Breast epithelium (tissue), 4 donors: ENCODE data around the gene RGS16. TPM values are rescaled to one million over a fixed set of nuclear protein-coding genes. Genes with fewer than 3 reads are reported as not detected.

Experiments
- DNase-seq, 2 donors: peaks; one replicate each; pipeline ENCODE4 v3.0.0-alpha.2; 2019; ENCODE audit warnings: low spot score in 2 of 2
- H3K27ac ChIP-seq, 2 donors: fragments of 200-600 bp; sonication (generic) in 1 of 2; one replicate each; pipeline ENCODE4 v1.5.1; 2016 to 2019; ENCODE audit warnings: mild to moderate bottlenecking in 1 of 2
- H3K27me3 ChIP-seq, 2 donors: fragments of 200-600 bp; sonication (generic) in 1 of 2; one replicate each; pipeline versions ENCODE4 v1.5.1 to v1.6.0; 2017 to 2019; ENCODE audit warnings: control low read depth in 1 of 2, mild to moderate bottlenecking in 1 of 2
- H3K36me3 ChIP-seq: fragments of 200-600 bp; one replicate; pipeline ENCODE4 v1.5.1; 2019
- H3K4me1 ChIP-seq, 2 donors: fragments of 200-600 bp; sonication (generic); one replicate each; pipeline ENCODE4 v1.5.1; 2016 to 2019; ENCODE audit warnings: control low read depth in 1 of 2
- H3K4me3 ChIP-seq, 3 donors: fragments of 200-600 bp; sonication (generic); 1 replicate in 2 of 3; 2 replicates in 1 of 3; pipeline ENCODE4 v1.5.1; 2016 to 2019; ENCODE audit warnings: mild to moderate bottlenecking in 3 of 3, moderate library complexity in 2 of 3
- H3K9me3 ChIP-seq, 2 donors: fragments of 200-600 bp; sonication (generic) in 1 of 2; one replicate each; pipeline ENCODE4 v1.5.1; 2016 to 2019; ENCODE audit warnings: control low read depth in 1 of 2
- POLR2A ChIP-seq: fragments of 450-650 bp; IDR thresholded peaks from one replicate; pipeline ENCODE4 v1.6.1; 2016; ENCODE audit warnings: antibody characterized with exemption, mild to moderate bottlenecking, moderate library complexity
- POLR2AphosphoS5 ChIP-seq, 3 donors: sonication (generic); formaldehyde crosslinking; IDR thresholded peaks; one replicate each; pipeline ENCODE4 v1.6.1; 2017; ENCODE audit warnings: antibody characterized with exemption in 3 of 3
- intact Hi-C: fragments of 100-400 bp; cut with DNase I; formaldehyde crosslinking; loops from one replicate; pipeline ENCODE4 v1.15.1; 2023; ENCODE audit warnings: low total_unique reads
- total RNA-seq, 3 donors: library from RNA; depleted of rRNA; stranded (reverse); fragments of >200 nt; gene quantifications; one replicate each; pipeline ENCODE4 v1.1.0, GENCODE V29; 2016
- TF ChIP-seq, protein P1 (sequence below), 3 donors: fragments of 450-650 bp; IDR thresholded peaks; one replicate each; pipeline ENCODE4 v1.5.1; 2016 to 2017; ENCODE audit warnings: antibody characterized with exemption in 3 of 3, mild to moderate bottlenecking in 3 of 3, moderate library complexity in 3 of 3

The RGS16 gene
- total RNA-seq, 3 donors from 2014 or later, result 1.3 to 6.3 (median 2.3) TPM

DNA sequence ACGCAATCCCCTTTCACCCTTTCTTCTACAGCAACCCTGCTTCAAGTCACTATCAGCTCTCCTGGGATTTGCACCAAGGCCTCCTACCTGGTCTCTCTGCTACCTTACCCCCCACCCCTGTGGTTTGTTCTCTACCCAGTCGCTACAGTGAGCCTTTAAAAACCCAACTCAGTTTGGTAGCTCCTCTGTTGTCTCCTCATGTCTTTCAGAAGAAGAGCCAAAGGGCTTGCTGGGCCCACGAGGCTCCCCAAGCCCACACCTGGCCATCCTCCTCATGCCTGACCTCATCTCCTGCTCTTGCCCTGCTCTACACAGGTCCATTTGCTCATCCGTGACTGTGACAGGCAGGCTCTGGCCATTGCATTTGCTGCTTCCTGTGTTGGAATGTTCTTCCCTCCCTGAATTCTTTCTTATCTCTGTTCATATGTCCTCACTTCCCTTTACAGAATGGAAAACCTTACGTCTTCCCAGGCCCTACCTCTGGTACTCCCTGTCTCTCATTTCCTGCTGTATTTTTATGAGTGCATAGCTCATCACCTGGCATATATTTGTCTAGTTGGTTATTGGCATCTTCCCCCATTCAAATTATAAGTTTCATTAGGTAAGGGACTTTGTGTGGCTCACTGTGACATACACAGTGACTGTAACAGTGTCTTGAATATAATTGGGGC, 3.3 kb downstream of the RGS16 start:
- TF ChIP-seq POLR2AphosphoS5 (IDR thresholded peaks at IDR 0.05), result no peak
- no peaks in the 10 kb centered on the region for H3K36me3 ChIP-seq
- H3K27ac ChIP-seq, result peak overlapping the region in 1 of 2 donors; percentile 69
- intact Hi-C loops, result loop anchor here (5.0 kb wide), 1 partner anchor 181 kb away; no protein-coding TSS in a partner anchor
- no peak overlapping the region for H3K4me3 ChIP-seq
- H3K4me1 ChIP-seq, result peaks cover 0 to 16% of the 10 kb centered on the region in 2 donors
- H3K9me3 ChIP-seq, result no peaks in the 10 kb centered on the region
- H3K27me3 ChIP-seq, result no peaks in the 10 kb centered on the region
- DNase-seq, result no peak

DNA sequence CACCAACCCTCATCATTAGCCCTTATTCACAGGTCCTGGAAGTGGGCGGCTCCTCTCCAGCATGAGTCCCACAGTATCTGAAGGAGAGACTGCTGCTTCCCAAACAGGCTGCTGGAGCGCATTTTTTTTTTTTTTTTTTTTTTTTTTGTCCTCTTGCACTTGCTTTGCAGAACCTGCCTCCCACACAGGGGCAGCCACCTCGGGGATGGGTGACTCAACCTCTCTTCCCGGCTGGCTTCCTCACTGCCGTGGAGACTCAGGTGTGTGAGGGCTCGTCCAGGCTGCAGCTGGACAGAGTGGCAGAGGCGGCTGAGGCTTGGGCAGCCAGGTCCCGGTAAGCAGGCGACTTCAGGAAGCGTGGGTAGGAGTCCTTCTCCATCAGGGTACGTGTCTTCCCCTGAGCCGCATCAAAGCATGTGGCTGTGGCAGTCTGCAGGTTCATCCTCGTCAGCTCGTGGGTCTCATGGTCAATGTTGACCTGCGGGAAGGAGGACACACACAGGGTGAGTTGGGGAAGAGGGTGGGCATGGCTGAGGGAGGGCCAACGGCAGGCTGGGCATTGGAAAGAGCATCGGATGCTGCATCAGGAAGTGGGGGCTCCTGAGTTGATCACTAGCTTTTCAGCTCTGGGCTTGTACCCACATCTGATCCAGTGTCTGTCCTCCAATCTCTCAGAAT, 4.0 kb downstream of the RGS16 start:
- TF ChIP-seq, protein P1, sequence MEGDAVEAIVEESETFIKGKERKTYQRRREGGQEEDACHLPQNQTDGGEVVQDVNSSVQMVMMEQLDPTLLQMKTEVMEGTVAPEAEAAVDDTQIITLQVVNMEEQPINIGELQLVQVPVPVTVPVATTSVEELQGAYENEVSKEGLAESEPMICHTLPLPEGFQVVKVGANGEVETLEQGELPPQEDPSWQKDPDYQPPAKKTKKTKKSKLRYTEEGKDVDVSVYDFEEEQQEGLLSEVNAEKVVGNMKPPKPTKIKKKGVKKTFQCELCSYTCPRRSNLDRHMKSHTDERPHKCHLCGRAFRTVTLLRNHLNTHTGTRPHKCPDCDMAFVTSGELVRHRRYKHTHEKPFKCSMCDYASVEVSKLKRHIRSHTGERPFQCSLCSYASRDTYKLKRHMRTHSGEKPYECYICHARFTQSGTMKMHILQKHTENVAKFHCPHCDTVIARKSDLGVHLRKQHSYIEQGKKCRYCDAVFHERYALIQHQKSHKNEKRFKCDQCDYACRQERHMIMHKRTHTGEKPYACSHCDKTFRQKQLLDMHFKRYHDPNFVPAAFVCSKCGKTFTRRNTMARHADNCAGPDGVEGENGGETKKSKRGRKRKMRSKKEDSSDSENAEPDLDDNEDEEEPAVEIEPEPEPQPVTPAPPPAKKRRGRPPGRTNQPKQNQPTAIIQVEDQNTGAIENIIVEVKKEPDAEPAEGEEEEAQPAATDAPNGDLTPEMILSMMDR (IDR thresholded peaks at IDR 0.05), result no peak
- no peak for TF ChIP-seq POLR2A
- TF ChIP-seq POLR2AphosphoS5 (IDR thresholded peaks at IDR 0.05), result no peak
- DNase-seq, result no peak
- Histone ChIP-seq H3K36me3 (no peaks in the 10 kb centered on the region), H3K9me3 (no peaks in the 10 kb centered on the region), H3K27ac (no peak overlapping the region), H3K4me1 (peaks cover 0 to 16% of the 10 kb centered on the region in 2 donors), H3K4me3 (no peak overlapping the region), H3K27me3 (no peaks in the 10 kb centered on the region)
- intact Hi-C loops, result loop anchor here (5.0 kb wide), 1 partner anchor 182 kb away; no protein-coding TSS in a partner anchor

DNA sequence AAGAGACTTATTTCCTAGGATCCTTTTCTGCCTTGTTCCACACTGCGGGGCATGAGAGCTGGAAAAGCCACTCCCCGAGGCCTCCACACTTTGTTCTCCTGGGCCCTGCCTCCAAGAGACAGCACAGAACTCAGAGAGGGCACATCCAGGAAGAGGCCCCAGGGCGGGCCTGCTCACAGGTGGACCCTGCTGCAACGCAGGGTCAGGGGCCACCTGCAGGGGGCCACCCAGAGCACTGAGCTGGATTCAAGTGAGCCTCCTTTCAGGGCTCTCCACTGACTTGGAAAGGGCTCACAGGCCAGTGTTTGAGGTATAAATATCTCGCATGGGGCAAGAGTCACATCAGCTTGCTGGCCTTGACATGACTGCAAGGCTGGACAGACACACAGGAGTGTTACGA, 4.8 kb downstream of the RGS16 start:
- intact Hi-C loops, result loop anchor here (10.0 kb wide), 1 partner anchor 515 kb away; no protein-coding TSS in a partner anchor
- H3K27me3 ChIP-seq, result no peaks in the 10 kb centered on the region
- no peak for DNase-seq
- H3K27ac ChIP-seq, result peak overlapping the region; percentile 18 to 34
- TF ChIP-seq, protein P1 (IDR thresholded peaks at IDR 0.05), result no peak
- TF ChIP-seq POLR2AphosphoS5 (IDR thresholded peaks at IDR 0.05) (no peak), POLR2A (no peak)
- H3K4me3 ChIP-seq, result no peak overlapping the region
- H3K36me3 ChIP-seq, result no peaks in the 10 kb centered on the region
- H3K9me3 ChIP-seq, result no peaks in the 10 kb centered on the region
- H3K4me1 ChIP-seq, result peaks cover 0 to 16% of the 10 kb centered on the region in 2 donors

DNA sequence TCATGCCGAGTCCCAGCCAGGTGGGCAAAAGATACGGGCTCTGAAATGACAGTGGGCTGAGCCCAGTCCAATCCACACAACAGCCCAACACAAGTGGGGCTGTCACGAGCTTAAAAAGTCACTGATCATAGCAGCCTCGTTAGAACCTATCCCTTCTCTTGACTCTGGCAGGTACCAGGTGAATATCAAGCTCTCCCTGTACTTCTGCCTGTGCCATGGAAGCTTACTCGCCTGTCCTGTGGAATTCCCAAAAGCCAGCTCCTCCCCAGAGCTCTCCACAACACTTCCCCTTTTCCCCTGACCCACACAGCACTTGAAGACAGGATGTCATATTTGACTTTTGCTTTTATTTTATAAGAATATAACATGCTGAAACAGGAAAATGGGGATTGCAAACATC, 5.9 kb downstream of the RGS16 start:
- Histone ChIP-seq H3K27me3 (no peaks in the 10 kb centered on the region), H3K4me3 (no peak overlapping the region), H3K4me1 (peaks cover 0 to 8% of the 10 kb centered on the region in 2 donors), H3K27ac (no peak overlapping the region), H3K36me3 (no peaks in the 10 kb centered on the region), H3K9me3 (no peaks in the 10 kb centered on the region)
- intact Hi-C loops, result loop anchor here (10.0 kb wide), 1 partner anchor 513 kb away; no protein-coding TSS in a partner anchor
- no peak for DNase-seq
- TF ChIP-seq POLR2AphosphoS5 (IDR thresholded peaks at IDR 0.05) (no peak), POLR2A (no peak)
- TF ChIP-seq, protein P1 (IDR thresholded peaks at IDR 0.05), result no peak

DNA sequence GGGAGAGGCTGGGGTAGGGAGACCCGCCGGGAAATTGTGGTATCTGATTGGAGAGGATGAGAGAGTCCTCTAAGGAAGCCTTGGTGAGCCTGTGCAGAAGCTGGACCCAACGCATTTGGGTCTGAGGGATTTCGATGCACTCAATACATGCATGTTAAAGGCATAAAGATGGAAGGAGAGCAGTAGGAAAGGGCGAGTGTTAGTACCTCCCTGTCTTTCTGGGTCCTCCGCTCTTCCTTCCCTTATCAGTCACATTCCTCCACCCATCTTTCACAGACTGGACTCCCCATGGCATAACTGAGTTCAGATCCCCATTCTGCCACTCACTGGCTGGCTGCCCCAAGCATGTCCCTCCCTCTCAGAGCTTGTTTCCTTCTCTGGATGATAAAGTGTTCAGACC, 7.3 kb downstream of the RGS16 start:
- Histone ChIP-seq H3K9me3 (no peaks in the 10 kb centered on the region), H3K4me1 (peaks cover 0 to 4% of the 10 kb centered on the region in 2 donors), H3K27ac (peak overlapping the region in 1 of 2 donors; percentile 30), H3K36me3 (no peaks in the 10 kb centered on the region), H3K4me3 (no peak overlapping the region), H3K27me3 (no peaks in the 10 kb centered on the region)
- TF ChIP-seq, protein P1 (IDR thresholded peaks at IDR 0.05), result no peak
- no peak for TF ChIP-seq POLR2A
- TF ChIP-seq POLR2AphosphoS5 (IDR thresholded peaks at IDR 0.05), result no peak
- DNase-seq, result no peak
- intact Hi-C loops, result loop anchor here (10.0 kb wide), 1 partner anchor 512 kb away; no protein-coding TSS in a partner anchor
